GM19397 (cell line): ENCODE results near the gene SIDT1.

Experiments
- ATAC-seq: cut with Tn5 transposase; IDR thresholded peaks from one replicate; pipeline ENCODE4 v1.9.1; 2021; ENCODE audit warnings: mild to moderate bottlenecking, moderate library complexity; ENCODE audit not compliant: unreplicated experiment

The SIDT1 gene

DNA sequence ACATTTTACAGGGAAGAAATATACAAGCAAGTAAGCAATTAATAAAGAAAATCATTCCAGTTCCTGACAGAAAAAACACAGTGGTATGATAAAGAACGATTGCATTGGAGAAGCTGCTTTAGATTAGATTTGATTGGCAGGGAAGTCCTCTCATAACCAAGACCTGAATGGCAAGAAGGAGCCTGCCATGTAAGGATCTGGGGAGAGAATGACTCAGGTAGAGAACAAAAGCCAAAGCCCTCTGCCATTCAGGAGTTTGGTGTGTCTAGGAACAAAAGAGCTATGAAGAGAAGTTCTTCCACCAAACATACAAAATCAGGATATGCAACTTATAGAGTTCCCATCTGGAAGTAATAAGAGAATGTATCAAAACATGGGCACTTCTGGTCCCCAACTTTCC is 57.6 kb downstream of the SIDT1 start:
- ATAC-seq = no peak

DNA sequence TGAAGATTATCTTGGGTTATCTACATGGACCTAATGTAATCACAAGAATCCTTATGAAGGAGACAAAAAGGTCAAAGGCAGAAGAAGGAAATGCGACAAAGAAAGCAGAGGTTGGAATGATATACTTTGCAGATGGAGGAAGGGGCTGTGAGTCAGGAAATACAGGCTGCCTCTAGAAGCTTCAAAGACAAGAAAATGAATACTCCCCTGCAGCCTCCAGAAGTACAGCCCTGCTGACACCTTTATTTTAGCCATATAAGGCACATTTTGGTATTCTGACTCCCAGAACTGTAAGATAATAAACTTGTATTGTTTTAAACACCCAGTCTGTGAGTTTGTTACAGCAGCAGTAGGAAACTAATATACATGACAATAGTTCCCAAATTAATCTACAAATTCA is 58.6 kb downstream of the SIDT1 start:
- no peak for ATAC-seq

DNA sequence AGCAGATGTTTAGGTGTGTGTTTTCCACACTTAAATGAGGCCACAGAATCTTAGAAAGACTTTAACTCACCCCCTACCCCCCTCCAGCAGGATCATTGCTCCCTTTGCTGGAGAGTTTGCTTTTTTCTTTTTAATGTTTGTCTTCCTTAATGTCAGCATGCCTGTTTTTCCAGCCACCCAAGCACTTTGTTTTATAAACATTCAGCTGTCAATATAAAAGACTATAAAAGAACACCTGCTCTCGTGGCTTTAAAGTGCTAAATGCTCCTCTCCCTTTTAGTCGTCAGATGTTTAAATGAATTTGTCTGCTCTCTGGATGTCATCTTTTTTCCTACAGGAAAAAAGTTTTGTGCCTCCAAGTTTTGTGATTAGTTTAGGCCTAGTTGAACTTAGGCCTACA is 61.7 kb downstream of the SIDT1 start:
- ATAC-seq = no peak

DNA sequence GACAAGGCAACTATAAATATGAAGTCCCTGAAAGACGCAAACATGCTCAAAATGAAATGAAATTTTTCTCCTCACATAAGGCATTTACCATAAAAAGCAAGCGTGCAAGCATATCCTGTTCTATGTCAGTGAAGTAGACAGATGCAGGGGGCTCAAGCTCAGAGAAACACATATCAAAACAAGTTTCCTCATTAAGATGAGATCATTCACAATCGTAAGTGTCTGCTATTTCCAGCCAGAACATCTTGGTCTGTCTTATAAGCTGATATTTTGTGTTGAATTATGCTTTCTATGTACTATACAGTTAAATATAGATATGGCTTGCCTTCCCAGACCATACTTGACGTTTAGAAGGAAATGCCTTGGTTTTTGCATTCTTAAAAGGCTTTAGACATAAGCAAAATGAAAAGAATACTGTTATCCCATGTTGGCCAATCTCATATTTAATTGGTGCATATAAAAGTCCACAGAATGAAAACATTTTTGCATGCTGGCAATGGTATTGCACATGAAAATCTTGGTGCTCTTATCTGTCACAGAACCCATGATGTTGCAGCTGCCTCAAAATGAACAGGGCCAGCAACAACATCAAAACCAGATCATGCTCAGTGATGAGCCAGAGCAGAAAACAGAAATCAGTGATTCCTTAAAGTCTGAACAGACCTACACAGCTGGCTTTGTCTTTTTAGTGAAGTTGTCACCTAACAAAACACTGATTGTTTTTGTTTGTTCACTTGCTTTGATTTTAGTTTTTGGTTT is 65.4 kb downstream of the SIDT1 start:
- ATAC-seq = no peak

DNA sequence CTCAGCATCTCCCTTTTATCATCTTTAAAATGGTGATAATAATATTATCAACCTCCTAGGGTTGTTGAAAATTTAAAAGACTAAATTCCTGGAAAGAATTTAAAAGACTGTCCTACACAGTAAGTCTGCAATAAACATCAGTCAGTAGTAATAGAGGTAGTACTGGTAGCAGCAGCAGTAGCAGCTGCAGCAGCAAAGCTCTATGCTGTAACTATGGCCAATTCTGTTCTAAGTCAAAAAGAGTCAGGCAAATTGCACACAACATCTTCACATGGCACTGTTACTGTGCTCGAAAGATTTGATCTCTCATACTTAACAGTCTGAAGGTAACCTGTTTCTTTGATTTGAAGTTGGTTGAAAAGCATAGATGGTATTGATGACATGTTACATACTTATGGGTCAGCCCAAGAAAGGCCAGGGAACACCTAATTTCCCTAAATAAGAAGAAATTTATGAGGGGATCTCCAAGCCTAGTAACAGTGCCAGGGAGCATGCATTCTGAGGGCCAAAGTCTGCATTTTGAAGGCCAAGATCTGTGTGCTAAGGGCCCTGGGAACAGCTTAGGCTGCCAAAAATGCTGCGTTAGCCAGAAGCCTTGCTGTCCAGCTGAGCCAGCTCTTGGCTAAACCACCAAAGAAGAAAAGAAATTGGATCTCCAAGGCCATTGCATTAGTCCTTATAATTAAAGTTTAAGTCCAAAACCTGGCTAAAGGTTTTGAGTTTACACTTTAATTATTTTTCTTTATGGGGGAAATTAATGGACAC is 68.2 kb downstream of the SIDT1 start:
- no peak for ATAC-seq

DNA sequence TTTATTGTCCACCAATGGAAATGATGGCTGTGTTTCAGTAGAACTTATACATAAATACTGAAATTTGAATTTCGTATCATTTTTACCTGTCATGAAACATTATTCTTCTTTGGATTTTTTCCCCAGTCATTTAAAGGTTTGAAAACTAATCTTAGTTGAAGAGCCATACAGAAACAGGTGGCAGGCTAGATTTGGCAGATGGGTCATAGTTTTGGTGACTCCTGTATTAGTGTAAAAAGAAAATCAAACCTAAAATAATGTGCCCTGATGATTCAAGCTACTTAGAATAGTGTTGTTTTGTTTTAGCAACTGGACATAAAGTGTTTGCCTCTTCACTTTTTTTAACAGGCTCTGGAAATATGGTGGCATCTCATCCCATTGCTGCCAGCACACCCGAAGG is 68.9 kb downstream of the SIDT1 start:
- no peak for ATAC-seq

DNA sequence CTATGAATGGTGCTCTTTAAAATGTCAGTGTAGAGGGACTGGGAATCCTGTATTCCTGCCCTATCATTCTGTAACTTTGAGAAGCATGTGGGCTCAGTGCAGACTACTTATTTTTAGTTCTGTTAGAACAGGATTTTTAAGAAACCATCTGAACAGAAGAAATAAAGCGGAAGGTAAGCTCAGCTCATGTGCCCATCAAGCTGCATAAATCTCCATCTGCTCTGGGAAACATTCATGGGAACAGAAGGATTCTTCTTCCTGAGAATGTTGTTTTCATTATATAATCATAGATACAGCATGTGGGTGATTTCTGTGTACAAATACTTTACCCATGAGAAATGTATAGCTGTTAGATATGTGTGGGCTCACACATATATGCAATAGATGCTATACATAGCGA is 69.9 kb downstream of the SIDT1 start:
- no peak for ATAC-seq

DNA sequence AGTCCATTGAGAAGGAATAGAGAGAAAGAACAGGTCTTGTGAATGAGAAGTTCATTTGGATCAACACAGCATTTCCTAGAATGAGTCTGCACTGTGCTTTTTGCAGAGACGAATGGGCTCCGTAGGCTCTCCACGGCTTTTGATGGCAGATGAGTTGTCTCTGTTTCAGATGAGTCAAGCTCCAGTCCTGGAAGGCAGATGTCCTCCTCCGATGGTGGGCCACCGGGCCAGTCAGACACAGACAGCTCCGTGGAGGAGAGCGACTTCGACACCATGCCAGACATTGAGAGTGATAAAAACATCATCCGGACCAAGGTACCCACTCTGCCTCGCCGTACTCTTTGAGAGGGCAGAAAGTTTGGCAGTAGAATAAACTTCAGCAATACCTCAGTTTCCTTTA is 70.5 kb downstream of the SIDT1 start:
- ATAC-seq = no peak

DNA sequence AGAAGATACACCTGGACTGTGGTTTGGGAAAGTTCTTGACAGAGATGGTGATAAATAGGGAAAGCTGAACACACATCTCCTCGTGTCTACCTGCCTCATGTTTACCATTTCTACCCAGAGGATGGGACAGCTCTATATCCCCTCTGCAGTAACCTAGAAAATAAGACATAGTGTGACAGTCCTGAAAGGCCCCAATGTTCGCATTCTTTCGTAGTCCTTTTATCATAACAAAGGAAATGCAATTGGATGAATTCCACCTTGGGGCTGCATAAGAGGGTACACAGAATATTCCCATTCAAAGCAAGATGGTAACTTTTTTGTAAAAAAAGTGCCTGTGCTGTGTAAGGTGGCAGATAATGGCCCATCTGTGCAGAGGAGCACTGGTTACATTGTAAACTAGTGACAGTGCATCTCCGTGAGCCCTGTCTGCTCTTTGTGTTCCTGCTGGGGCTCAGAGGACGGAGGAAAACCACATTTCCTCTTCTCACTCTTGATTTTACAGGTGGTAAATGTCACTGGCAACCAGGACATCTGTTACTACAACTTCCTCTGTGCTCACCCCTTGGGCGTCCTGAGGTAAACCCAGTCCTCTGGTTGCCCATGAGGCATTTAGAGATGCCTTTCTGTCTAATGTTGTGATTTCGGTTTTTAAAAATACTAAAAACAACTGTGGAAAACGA is 74.3 kb downstream of the SIDT1 start:
- ATAC-seq = peak; percentile 98

DNA sequence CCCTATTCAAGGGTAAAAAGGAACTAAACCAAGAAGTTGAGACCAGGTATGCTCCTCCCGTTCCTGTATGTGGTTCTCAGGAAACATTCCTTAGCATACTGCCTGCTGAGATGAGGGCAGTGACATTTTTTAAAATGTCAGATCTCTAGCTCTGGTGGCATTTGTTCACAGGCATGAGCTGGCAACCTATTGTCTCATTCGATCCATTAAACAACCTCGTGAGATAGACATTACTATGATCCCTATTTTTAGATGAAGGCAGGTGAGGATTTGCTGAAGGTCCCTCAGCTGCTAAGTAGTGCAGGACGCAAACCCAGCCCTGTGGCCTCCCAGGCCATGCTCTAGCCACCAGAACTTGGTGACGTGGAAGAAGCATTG is 74.9 kb downstream of the SIDT1 start:
- ATAC-seq = peak; percentile 7

DNA sequence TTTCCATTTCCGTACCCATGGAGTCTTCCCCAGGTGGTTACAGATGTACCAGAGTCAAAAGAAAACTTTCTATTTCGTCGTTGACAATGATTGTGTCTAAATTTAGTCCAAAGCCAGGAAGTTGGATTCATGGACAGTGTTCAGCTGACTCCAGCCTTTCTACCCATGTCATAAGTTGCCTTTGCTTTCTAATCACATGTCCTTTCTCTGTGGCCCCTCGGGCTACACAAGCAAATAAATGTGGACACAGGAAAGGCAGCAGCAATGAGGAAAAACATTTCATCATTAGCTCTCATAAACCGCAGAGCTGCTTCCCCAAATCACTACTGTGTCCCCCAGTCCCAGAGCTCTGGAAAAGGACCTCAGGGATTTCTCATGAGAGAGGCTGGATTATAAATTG is 82.0 kb downstream of the SIDT1 start:
- ATAC-seq = no peak

DNA sequence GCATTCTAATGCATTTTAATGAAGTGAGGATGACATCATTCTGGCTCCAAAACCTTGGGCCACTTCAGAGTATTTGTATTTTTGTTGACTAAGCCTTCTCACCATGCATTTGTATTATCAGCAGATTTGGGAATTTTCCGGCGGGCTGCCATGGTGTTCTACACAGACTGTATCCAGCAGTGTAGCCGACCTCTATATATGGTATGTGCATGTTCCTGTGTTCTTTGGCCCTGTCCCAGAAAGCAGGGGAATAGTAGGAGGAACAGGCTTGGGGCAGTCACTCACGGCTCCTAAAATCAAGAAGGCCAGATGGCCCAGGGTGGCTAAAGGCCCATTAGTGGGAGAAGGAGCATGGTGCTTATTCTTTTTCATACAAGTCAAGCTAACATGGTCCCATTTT is 83.6 kb downstream of the SIDT1 start:
- no peak for ATAC-seq

DNA sequence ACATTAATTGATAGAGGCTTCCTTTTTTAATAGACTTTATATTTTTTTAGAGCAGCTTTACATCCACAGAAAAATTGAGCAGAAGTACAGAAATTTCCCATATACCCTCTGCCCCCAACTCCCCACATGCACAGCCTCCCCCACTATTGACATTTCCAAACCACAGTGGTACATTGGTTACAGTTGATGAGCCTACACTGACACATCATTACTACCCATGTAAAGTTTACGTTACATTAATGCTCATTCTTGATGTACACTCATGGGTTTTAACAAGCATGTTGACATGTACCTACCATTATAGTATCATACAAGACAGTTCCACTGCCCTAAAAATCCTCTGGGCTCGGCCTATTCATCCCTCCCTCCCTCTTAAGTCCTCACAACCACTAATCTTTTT is 85.4 kb downstream of the SIDT1 start:
- ATAC-seq = no peak

DNA sequence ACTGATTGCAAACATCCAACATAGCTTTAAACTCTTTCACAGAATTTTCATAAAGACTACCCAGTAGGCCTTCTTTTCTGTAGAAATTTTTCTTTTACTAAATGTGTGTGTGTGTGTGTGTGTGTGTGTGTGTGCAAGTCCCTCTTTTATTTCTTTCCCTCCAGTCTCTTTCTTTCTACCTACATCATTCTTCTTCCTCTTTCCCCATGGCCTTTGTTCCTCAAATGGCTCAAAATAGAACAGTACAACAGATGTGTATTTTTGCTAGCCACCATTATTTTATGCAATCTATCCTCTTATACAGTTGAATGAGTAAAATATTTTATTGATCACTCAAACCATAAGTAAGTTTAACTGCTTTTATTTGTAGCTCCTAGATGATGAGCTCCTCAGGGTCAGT is 87.7 kb downstream of the SIDT1 start:
- ATAC-seq = no peak

DNA sequence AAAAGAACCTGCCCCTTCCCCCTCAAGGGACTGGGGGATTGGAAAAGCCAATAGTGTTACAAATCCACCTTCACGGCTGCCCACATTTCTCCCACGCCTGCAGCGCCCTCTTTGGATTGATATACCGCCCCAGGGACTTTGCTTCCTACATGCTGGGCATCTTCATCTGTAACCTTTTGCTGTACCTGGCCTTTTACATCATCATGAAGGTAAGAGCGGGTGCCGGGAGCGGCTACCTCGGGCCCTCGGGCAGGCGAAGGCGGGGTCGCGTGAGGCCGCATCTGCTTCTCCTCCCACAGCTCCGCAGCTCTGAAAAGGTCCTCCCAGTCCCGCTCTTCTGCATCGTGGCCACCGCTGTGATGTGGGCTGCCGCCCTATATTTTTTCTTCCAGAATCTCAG is 91.0 kb downstream of the SIDT1 start:
- ATAC-seq = no peak

DNA sequence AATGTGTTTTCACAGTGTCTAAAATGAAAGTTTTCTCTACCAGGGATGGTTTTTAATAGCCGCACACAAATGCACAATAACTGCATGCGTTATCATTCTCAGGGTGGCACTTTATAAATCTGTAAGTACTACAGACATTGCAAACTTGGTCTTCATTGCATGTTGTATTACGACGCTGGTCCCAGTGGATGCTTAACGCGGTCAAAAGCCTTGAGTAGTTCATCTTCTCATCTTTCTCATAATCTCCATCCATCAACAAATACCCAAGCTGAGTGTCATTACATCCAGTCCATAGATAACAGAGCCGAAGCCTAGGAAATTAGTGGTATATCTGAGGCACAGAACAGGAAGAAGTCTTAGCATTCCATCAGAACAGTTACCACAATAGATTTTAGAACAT is 91.5 kb downstream of the SIDT1 start:
- no peak for ATAC-seq

DNA sequence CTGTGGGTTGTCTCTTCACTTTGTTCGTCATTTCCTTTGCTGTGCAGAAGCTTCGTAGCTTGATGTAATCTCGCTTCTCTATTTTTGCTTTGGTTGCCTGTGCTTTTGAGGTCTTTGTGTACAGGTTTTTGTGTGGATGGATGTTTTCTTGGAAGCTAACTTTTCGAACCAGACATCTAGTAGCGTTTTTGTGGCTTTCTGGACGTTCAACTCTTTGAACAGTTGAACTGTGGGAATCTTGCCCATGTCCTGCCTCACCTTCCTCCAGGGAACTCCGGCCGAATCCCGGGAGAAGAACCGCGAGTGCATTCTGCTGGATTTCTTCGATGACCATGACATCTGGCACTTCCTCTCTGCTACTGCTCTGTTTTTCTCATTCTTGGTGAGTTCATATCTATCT is 93.5 kb downstream of the SIDT1 start:
- no peak for ATAC-seq

DNA sequence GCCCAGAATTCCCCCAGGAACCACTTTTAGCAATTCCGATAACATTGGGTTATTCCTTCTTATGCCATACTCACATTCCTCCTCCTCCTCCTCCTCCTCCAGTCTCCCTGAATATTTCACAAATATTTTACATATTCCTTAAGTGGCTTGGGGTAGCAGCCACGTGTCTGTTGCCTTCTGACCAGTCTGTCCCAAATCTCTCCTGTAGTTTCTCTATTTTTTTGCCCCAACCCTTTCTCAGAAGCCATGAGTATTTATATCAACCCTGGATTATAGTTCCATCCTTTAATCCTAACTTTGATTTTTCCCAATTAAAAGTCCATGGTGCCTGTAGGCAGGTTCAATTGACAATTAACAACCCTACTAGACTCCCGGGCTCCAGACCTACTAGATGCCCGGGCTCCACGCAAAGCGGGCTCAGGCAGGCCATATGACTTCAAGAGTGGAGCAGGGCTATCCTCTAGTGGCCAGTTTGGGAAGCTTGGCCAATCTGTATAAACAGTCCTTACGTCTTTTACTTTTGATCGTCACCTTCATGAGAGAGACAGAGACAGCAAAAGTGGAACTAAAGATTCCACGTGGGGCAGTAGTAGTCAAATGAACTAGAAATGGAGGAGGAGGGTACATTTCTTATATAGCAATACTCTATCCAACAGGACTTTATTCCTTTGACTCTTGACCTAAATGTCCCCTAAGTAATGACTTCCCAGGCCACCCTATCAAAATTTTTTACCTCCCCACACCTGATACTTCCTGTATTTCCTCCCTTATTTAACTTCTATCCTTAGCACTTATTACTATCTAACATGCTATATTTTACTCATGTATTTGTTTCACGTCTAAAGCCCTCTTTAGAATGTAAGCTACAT is 94.4 kb downstream of the SIDT1 start:
- no peak for ATAC-seq

DNA sequence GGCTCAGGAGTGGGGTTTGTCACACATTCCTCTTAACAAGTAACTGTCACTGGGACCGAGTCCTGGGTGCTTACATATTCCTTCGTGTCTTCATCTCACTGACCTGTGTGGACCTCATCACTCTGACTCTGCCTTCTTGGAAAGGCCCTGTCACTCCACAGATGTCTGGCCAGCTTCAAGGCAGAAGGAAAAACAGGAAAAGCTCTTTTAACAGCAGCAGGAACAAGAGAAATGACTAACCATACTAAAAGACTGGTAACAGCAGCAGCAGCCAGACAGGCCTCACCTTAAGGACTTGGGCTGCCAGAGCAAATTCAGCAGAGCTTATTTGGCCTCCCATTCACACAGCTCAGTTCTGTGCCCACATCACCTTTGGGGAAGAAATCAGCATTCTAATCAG is 96.0 kb downstream of the SIDT1 start:
- ATAC-seq = no peak

DNA sequence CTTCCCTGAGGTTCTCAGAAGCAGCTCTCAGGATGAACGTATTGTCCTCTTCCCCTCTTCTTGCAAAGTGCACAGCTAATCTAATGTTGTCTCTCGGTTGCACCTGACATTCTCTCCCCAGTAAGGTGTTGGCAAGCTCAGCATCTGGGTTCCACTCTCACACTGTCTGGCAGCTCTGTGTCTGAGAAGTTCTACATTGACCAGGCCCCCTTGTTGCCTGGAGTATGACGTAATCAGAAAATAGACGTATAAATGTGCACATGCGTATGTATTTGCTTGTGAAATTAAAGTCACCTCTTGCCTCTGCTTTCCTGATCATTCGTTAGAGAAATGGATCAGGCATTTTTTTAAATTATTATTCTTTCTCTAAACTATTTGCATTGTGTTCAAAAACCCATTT is 96.4 kb downstream of the SIDT1 start:
- ATAC-seq = no peak
